ENCODE data around the gene ID1.
"Not testable (repeated sequence)": the region's sequence is repeated elsewhere in the genome, so short reads cannot be mapped to it uniquely, and the experiment has no call there.

DNA sequence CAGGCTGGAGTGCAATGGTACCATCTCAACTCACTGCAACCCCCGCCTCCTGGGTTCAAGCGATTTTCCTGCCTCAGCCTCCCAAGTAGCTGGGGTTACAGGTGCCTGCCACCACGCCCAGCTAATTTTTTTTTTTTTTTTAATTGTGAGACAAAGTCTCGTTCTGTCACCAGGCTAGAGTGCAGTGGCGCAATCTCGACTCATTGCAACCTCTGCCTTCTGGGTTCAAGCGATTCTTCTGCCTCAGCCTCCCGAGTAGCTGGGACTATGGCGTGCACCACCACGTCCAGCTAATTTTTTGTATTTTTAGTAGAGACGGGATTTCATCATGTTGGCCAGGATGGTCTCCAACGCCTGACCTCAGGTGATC lies 7.2 kb downstream of the ID1 start:
- TF ChIP-seq, protein P1, sequence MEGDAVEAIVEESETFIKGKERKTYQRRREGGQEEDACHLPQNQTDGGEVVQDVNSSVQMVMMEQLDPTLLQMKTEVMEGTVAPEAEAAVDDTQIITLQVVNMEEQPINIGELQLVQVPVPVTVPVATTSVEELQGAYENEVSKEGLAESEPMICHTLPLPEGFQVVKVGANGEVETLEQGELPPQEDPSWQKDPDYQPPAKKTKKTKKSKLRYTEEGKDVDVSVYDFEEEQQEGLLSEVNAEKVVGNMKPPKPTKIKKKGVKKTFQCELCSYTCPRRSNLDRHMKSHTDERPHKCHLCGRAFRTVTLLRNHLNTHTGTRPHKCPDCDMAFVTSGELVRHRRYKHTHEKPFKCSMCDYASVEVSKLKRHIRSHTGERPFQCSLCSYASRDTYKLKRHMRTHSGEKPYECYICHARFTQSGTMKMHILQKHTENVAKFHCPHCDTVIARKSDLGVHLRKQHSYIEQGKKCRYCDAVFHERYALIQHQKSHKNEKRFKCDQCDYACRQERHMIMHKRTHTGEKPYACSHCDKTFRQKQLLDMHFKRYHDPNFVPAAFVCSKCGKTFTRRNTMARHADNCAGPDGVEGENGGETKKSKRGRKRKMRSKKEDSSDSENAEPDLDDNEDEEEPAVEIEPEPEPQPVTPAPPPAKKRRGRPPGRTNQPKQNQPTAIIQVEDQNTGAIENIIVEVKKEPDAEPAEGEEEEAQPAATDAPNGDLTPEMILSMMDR (IDR thresholded peaks at IDR 0.05), result not testable (repeated sequence)
- TF ChIP-seq POLR2A (IDR thresholded peaks at IDR 0.05), result not testable (repeated sequence)
